ENCODE measurements around the gene ALKBH1.
"Not testable (repeated sequence)": the region's sequence is repeated elsewhere in the genome, so short reads cannot be mapped to it uniquely, and the experiment has no call there.

ALKBH1 gene

GRCh38 chr14:77707724-77708408 lies at the start of gene ALKBH1, which contains the start of gene SLIRP:
ALKBH1 (minus strand) TSS chr14:77708023; CDS start chr14:77708004, 19 bp downstream.
SLIRP (plus strand) TSS chr14:77708103; CDS start chr14:77708112, 9 bp downstream.
- in situ Hi-C loops (cut with MboI; ENCODE audit: low sequenced_read_pairs): no loop called here

GRCh38 chr14:77752799-77753516 lies 45.1 kb upstream of the ALKBH1 start:
- in situ Hi-C loops (cut with MboI; ENCODE audit: low sequenced_read_pairs): no loop called here

- in situ Hi-C loops (cut with MboI; ENCODE audit: low sequenced_read_pairs): no loop called here
Observed at GRCh38 chr14:77752266-77752665, 44.4 kb upstream of the ALKBH1 start.

GRCh38 chr14:77747425-77747824 lies 39.6 kb upstream of the ALKBH1 start:
- in situ Hi-C loops (cut with MboI; ENCODE audit: low sequenced_read_pairs): not testable (repeated sequence)

GRCh38 chr14:77746064-77746702 lies 38.4 kb upstream of the ALKBH1 start:
- in situ Hi-C loops (cut with MboI; ENCODE audit: low sequenced_read_pairs): no loop called here

- in situ Hi-C loops (cut with MboI; ENCODE audit: low sequenced_read_pairs): no loop called here
Observed at GRCh38 chr14:77741438-77741837, 33.6 kb upstream of the ALKBH1 start.

GRCh38 chr14:77738559-77739250 lies 30.9 kb upstream of the ALKBH1 start:
- in situ Hi-C loops (cut with MboI; ENCODE audit: low sequenced_read_pairs): no loop called here

- in situ Hi-C loops (cut with MboI; ENCODE audit: low sequenced_read_pairs): no loop called here
Observed at GRCh38 chr14:77730976-77731497, 23.2 kb upstream of the ALKBH1 start.

- in situ Hi-C loops (cut with MboI; ENCODE audit: low sequenced_read_pairs): no loop called here
Observed at GRCh38 chr14:77722301-77722700, 14.5 kb upstream of the ALKBH1 start.

- in situ Hi-C loops (cut with MboI; ENCODE audit: low sequenced_read_pairs): no loop called here
Observed at GRCh38 chr14:77721437-77721836, 13.6 kb upstream of the ALKBH1 start.

- in situ Hi-C loops (cut with MboI; ENCODE audit: low sequenced_read_pairs): no loop called here
Observed at GRCh38 chr14:77717608-77718305, 9.9 kb upstream of the ALKBH1 start.

- in situ Hi-C loops (cut with MboI; ENCODE audit: low sequenced_read_pairs): no loop called here
Observed at GRCh38 chr14:77714926-77715325, 7.1 kb upstream of the ALKBH1 start.

GRCh38 chr14:77710364-77710763 lies 2.5 kb upstream of the ALKBH1 start:
- in situ Hi-C loops (cut with MboI; ENCODE audit: low sequenced_read_pairs): no loop called here

- in situ Hi-C loops (cut with MboI; ENCODE audit: low sequenced_read_pairs): no loop called here
Observed at GRCh38 chr14:77709412-77709811, 1.6 kb upstream of the ALKBH1 start.

GRCh38 chr14:77708749-77709148 lies 926 bp upstream of the ALKBH1 start:
- in situ Hi-C loops (cut with MboI; ENCODE audit: low sequenced_read_pairs): no loop called here

GRCh38 chr14:77707355-77707723 lies 484 bp downstream of the ALKBH1 start:
- in situ Hi-C loops (cut with MboI; ENCODE audit: low sequenced_read_pairs): no loop called here

- in situ Hi-C loops (cut with MboI; ENCODE audit: low sequenced_read_pairs): no loop called here
Observed at GRCh38 chr14:77691259-77691658, 16.6 kb downstream of the ALKBH1 start.

GRCh38 chr14:77682158-77682553 lies 25.7 kb downstream of the ALKBH1 start:
- in situ Hi-C loops (cut with MboI; ENCODE audit: low sequenced_read_pairs): no loop called here

GRCh38 chr14:77681196-77682157 lies 26.3 kb downstream of the ALKBH1 start:
- in situ Hi-C loops (cut with MboI; ENCODE audit: low sequenced_read_pairs): no loop called here

Measured in hTERT RPE-1 (cell line).